HG02870 (cell line): ENCODE results near the gene PNPLA2.

Source experiments
- ATAC-seq: cut with Tn5 transposase; IDR thresholded peaks from one replicate; pipeline ENCODE4 v1.9.1; 2021; ENCODE audit warnings: mild to moderate bottlenecking, moderate library complexity; ENCODE audit not compliant: unreplicated experiment

Gene PNPLA2

GRCh38 chr11:786235-787083 lies 32.3 kb upstream of the PNPLA2 start:
- ATAC-seq, result no peak

GRCh38 chr11:787084-787675 lies 31.5 kb upstream of the PNPLA2 start:
- no peak for ATAC-seq

DNA sequence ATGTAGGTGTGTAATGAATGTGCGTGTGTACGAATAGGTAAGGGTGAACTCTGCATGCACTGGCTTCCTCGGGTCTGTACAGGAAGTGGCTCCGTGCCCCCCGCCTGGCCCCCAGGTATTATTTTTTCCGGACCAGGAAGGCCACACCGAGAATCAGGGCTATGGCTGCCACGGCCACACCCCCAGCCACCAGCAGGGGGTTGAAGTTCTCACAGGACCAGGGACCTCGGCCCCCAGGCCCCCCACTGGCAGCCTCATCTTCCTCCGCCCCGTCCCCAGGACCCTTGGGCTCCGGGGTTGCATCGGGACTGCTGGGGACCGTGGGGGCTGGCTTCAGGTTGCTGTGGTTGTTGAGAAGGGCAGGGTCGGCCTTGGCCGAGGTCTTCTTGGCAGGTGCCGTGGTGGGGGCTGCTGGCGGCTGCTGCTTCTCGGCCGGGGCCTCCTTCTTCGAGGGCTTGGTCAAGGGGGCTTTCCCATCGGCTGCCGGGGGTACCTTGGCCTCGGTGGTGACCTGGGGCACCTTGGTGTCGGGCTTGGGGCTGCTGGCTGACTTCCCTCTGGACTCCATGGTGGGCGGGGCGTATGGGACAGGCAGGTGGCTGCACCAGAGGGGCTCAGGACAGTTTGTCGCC lies 30.6 kb upstream of the PNPLA2 start:
- no peak for ATAC-seq

DNA sequence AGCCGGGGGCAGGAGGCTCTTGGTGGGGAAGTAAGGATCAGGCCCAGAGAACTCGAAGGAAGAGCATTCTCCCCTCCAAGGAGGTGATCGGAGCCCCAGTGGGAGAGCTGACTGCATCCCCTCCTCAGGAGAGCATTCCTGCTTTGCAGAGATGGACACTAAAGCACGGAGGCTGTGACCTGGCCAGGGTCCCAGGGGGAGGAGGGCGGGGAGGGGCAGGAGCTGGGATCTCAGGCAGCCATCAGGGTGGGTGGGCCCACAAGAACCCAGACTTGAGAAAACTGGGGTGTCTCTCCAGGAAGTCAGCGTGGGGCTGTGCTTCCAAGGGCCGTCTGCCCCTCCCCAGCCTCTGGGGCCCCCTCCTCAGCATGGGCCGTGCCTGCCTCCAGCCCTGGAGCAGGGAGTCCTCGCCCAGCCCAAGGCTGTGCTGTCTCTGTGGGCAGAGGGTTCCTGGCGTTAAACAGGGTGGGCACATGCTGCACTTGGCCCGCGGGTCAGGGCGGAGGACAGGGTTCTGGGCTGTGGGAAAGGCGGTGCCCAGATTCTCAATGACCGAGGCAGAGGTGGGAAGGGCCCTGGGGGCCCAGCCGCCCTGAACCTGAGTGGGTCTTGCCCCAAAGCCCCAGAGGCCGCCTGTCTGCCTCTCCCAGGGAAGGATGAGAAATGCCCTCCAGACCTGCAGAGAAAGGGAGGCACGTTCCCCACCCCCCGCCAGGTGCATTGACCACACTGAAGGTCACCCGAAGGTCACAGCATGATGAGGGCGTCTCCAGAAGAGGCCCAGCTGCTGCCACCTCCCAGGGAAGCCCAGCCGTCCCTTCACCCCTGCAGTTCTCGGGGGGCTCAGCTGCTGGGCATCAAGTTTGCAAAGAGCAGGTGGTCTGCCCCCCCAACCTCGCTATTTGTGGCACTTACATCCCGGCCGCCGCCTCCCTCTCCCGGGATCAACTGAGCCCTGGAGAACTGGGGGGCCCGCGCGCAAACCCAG lies 29.5 kb upstream of the PNPLA2 start:
- no peak for ATAC-seq

- ATAC-seq, result no peak
These were observed 28.8 kb upstream of the PNPLA2 start, which contains the start of gene CEND1 for GRCh38 chr11:789943-790342. Gene CEND1 (minus strand): TSS chr11:790090. CDS start chr11:788576, 1,514 bp downstream.

- ATAC-seq, result no peak
These were observed 27.8 kb upstream of the PNPLA2 start for GRCh38 chr11:790721-791564.

GRCh38 chr11:791658-792534 lies 26.8 kb upstream of the PNPLA2 start:
- ATAC-seq, result no peak

GRCh38 chr11:792535-792821 lies 26.2 kb upstream of the PNPLA2 start:
- ATAC-seq, result no peak

DNA sequence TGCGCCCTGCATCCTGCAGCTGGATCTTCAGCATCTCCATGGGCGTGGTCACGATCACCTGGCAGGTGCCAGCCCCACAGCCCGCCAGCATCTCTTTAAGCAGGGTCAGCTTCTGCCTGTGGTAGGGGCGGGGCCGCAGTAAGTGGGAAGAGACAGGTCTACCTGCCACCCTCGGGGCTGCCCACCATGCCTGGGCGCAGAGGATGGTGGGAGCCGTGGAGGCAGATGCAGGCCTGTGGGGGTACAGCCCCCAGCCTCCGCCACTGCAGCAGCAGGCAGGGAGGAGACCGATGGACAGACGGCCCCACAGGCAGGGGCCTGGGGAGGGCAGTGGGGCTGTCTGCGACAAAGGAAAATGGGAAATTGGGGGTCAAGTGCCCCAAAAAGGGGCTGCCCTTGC lies 25.8 kb upstream of the PNPLA2 start:
- no peak for ATAC-seq

DNA sequence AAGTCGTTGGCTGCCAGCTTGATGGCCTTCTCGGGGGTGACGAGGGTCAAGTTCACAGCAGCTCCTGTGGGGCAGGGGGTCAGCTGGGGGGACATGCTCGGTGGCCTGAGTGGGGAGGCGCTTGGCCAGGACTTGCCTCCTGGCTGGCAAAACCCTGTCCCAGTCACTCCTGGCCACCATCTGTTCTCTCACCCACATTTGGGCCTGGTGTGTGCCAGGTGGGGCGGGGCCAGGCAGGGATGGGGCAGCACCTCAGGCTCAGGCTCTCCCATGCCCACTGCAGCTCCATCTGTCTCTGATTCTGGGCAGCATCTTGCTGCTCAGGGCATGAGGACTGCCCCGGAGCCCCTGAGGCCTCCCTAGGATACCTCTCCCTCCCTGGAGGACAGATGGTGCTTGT lies 25.2 kb upstream of the PNPLA2 start:
- no peak for ATAC-seq

DNA sequence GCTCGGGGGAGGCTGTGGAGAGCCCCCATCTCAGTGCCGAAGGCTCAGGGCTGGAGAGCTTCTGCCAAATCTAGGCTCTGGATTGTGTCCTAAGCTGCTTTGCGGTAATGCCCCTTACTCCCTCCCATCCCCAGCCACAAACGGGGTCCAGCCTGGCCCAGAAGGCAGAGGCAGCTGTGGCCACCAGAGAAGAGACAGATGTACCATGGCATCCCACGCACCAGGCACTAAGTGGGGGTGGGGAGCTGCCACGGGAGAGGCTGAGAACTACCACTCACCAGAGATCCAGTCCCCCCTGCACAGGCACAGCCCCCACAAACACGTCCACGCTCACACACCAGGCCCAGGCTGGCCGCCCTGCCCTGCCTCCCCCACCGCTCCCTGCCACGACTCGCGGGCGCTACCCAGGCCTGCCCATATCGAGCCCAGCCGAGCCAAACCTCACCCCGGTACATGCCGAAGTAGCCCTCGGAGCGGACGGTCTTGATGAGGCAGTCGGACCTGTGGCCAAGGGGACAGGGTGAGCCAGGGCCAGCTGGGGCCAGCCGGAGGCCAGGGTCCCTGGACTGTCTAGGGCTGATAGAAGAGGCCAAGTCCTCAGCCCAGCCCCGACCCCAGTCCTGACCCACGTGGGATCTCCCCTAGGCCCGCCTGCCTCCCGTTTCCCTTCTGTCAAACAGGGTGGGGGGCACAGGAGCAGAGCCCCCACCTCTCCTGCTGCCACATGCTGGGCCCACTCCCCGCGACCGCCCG lies 24.5 kb upstream of the PNPLA2 start:
- ATAC-seq, result no peak

DNA sequence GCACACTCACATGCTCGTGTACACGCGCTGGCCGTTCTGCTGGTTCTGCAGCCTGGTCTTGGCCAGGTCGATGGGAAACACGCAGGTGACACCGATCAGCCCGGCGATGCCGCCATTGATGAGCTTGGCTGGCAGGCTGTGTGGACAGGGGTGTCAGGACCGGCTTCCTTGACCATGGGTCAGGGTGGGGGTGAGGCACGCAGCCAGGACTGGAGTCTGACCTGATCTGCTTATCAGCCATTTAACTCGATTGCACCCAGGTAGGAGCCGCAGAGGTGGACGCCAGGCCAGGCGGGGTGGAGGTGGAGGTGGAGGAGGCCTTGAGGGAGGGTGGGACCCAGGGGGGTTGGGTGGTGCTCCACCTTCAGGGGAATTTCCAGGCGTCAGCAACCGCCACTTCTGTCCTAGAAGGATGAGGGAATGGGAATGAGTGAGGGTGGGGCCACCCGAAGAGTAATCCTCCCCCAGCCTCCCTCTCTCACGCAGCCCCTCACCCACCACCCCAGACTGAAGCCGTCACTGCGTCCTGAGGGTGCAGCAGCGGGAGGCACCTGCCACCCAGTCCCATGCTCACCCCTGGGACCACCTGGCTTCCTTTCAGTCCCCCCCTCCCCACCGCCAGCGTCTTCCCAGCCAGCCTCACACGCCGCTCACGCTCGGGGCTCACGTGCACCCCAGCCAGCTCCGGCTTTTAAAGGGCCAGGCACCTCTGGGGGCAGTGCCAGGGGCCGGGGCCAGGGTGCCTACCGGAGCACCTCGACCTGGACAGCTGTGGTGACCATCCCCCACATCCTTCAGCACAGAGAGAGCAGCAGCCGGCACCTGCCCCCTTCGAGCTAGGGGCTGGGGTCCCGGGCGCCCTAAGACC lies 23.7 kb upstream of the PNPLA2 start:
- no peak for ATAC-seq

- ATAC-seq, result no peak
These were observed 22.8 kb upstream of the PNPLA2 start for GRCh38 chr11:795634-796564.

DNA sequence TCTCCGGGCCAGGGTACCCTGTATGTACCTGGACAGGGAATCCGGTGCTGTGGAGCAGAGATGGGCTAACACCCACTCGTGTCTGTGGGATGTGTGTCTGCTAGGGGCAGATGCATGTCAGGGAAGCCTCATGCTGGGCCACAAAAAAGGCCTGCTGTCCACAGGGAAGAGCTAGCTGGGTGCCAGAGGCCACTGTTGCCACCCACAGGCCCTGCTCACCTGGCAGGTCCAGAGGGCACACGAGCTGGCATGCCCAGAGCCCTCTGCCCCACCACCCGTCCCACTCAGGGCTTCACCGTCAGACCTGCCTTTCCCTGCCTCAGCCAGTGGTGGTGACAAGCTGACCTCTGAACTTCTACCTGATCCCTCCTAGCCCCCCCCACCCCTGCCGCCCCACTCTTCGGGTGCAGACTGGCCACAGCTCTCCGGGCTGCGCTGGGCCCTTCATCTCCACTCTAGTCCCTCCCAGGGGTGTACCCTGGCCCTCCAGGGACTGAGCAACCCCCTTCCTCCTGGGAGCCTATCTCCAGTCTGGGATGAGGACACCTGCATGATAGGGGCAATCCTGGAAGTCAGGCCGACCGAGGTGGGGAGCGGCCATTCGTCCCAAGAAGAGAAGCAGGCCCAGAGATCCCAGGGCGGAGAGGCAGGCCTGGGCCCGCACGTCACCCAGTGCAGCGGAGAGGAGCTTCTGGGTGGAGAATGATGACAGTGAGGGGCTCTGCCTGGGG lies 22.0 kb upstream of the PNPLA2 start:
- ATAC-seq, result no peak

DNA sequence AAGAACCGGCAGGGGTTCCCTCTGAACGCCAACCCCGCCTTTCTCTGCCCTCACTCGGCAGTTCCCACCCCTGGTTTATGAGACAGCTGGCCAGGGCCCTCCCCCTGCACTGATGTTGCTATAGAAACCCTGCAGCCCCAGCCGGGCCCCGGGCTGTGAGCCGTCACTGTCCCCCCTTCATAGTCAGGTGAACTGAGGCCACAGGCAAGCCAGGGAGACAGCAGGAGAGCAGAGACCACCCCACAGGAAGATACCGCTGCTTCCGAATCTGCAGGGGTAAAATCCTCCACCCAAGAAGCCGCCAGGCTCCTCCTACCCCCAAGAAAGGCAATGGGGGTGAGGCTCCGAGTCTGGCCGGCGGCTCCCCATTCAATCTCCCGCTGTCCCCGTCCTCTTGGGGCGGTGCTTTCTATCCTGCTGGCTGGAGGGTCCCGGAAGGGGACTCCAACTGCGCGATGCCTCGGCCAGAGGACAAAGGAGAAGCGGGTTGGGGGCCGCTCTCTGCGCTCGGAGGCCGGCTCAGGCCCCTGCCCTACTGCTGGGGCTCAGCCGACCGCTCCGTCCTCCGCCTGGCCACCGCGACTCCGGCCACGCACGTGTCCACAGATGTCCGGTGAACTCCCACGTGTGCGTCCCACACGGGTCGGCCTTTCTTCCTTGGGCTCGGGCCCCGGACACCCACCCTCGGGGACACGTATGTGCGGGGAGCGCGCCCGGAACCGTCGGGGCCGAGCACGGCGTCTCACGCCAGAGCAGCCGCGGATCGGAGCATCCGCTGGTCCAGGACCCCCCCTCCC lies 21.2 kb upstream of the PNPLA2 start:
- ATAC-seq, result peak; percentile 48
